GM19240 (cell line): ENCODE measurements around the gene CCDC9.
"Not testable (repeated sequence)": the region's sequence is repeated elsewhere in the genome, so short reads cannot be mapped to it uniquely, and the experiment has no call there.

Source experiments
- DNase-seq: peaks from one replicate; pipeline ENCODE4 v3.0.0; 2011; ENCODE audit warnings: low spot score; ENCODE audit not compliant: insufficient read length

Gene CCDC9

GRCh38 chr19:47232422-47233211 lies 23.7 kb upstream of the CCDC9 start:
- no peak for DNase-seq

- DNase-seq: no peak
Observed at GRCh38 chr19:47236072-47236675, 20.2 kb upstream of the CCDC9 start.

GRCh38 chr19:47239152-47239551 lies 17.2 kb upstream of the CCDC9 start:
- no peak for DNase-seq

- DNase-seq: no peak
Observed at GRCh38 chr19:47239610-47240296, 16.6 kb upstream of the CCDC9 start.

GRCh38 chr19:47240556-47240955 lies 15.8 kb upstream of the CCDC9 start:
- DNase-seq: no peak

- DNase-seq: peak; percentile 59
Observed at GRCh38 chr19:47240996-47241918, 15.1 kb upstream of the CCDC9 start.

- DNase-seq: no peak
Observed at GRCh38 chr19:47241919-47242577, 14.3 kb upstream of the CCDC9 start.

- DNase-seq: no peak
Observed at GRCh38 chr19:47243364-47243775, 13.0 kb upstream of the CCDC9 start.

- peak; percentile 93 for DNase-seq
Observed at GRCh38 chr19:47243776-47244547, 12.4 kb upstream of the CCDC9 start.

- DNase-seq: no peak
Observed at GRCh38 chr19:47247308-47247990, 8.9 kb upstream of the CCDC9 start.

- not testable (repeated sequence) for DNase-seq
Observed at GRCh38 chr19:47253016-47253415, 3.3 kb upstream of the CCDC9 start.

- no peak for DNase-seq
Observed at GRCh38 chr19:47253467-47253881, 2.9 kb upstream of the CCDC9 start.

- no peak for DNase-seq
Observed at GRCh38 chr19:47253970-47254369, 2.4 kb upstream of the CCDC9 start.

- DNase-seq: peak; percentile 98
Observed at GRCh38 chr19:47256693-47257410, 527 bp downstream of the CCDC9 start.

- DNase-seq: no peak
Observed at GRCh38 chr19:47257411-47258169, 1.3 kb downstream of the CCDC9 start.

- no peak for DNase-seq
Observed at GRCh38 chr19:47258434-47258833, 2.1 kb downstream of the CCDC9 start.

- no peak for DNase-seq
Observed at GRCh38 chr19:47258895-47259555, 2.7 kb downstream of the CCDC9 start.
